Bronchial epithelial cell (primary cell): ENCODE measurements around the gene ANO6. TPM values are rescaled to one million over a fixed set of nuclear protein-coding genes. Genes with fewer than 3 reads are reported as not detected.

Source experiments
- DNase-seq: peaks from one replicate; pipeline ENCODE4 v3.0.0-alpha.2; 2010; ENCODE audit warnings: low read depth
- FAIRE-seq: peaks from 2 replicates; lab custom pipeline; 2011; peaks lifted over from hg19 to GRCh38; lab: Jason Lieb, UNC
- H3K27me3 ChIP-seq: 2 replicates; pipeline ENCODE4 v1.5.1; 2011; ENCODE audit warnings: low read length; ENCODE audit not compliant: control insufficient read depth, insufficient read depth
- H3K36me3 ChIP-seq: 2 replicates; pipeline ENCODE4 v1.5.1; 2011; ENCODE audit warnings: low read length; ENCODE audit not compliant: control insufficient read depth, insufficient read depth
- H3K4me3 ChIP-seq: 2 replicates; pipeline ENCODE4 v1.5.1; 2011; ENCODE audit warnings: mild to moderate bottlenecking, low read depth, low read length, control low read depth
- CTCF ChIP-seq: IDR thresholded peaks from 2 replicates; pipeline ENCODE4 v1.5.1; 2011; ENCODE audit warnings: mild to moderate bottlenecking, moderate library complexity, low read length, control low read depth, inconsistent platforms; ENCODE audit not compliant: insufficient read depth, severe bottlenecking
- total RNA-seq: library from RNA; depleted of rRNA; stranded (reverse); fragments of >200 nt; gene quantifications from 2 replicates; pipeline ENCODE4 v1.2.1, GENCODE V29; 2014

ANO6 gene
- total RNA-seq, 1 donor from 2014 or later = 23.2 TPM

GRCh38 chr12:45214071-45214470, 1.8 kb upstream of the ANO6 start:
- no peak for TF ChIP-seq CTCF

GRCh38 chr12:45214749-45215418, 1.0 kb upstream of the ANO6 start:
- Histone ChIP-seq H3K36me3 (no peaks in the 10 kb centered on the region), H3K27me3 (no peaks in the 10 kb centered on the region), H3K4me3 (peak overlapping the region; percentile 69)
- no peak for FAIRE-seq
- DNase-seq = peak; percentile 20
- no peak for TF ChIP-seq CTCF

More at GRCh38 chr12:45214071-45214470, 1.8 kb upstream of the ANO6 start:
- H3K27me3 ChIP-seq = no peaks in the 10 kb centered on the region
- H3K4me3 ChIP-seq = no peak overlapping the region
- DNase-seq (no peak), FAIRE-seq (no peak)
- no peaks in the 10 kb centered on the region for H3K36me3 ChIP-seq

- peak; percentile 53 for TF ChIP-seq CTCF
- peak; percentile 19 for DNase-seq
- Histone ChIP-seq H3K4me3 (peak overlapping the region; percentile 69), H3K27me3 (no peaks in the 10 kb centered on the region), H3K36me3 (no peaks in the 10 kb centered on the region)
- no peak for FAIRE-seq
Measured at GRCh38 chr12:45216230-45216982, 511 bp downstream of the ANO6 start.

GRCh38 chr12:45216983-45217485, 1.1 kb downstream of the ANO6 start:
- Histone ChIP-seq H3K4me3 (peak overlapping the region; percentile 69), H3K36me3 (no peaks in the 10 kb centered on the region), H3K27me3 (no peaks in the 10 kb centered on the region)
- TF ChIP-seq CTCF = no peak
- no peak for FAIRE-seq
- peak; percentile 11 for DNase-seq

GRCh38 chr12:45217846-45218245, 2.0 kb downstream of the ANO6 start:
- H3K27me3 ChIP-seq = no peaks in the 10 kb centered on the region
- peak overlapping the region; percentile 69 for H3K4me3 ChIP-seq
- peak; percentile 23 for DNase-seq
- no peak for TF ChIP-seq CTCF
- H3K36me3 ChIP-seq = no peaks in the 10 kb centered on the region
- FAIRE-seq = no peak
